ACC112 (cell line): ENCODE measurements around the gene LEFTY1.

ENCODE experiments used
- H2AFZ ChIP-seq: fragments of 200-600 bp; sonication (generic); one replicate; pipeline ENCODE4 v1.6.0; 2017; ENCODE audit warnings: antibody characterized with exemption, low read length; ENCODE audit not compliant: unreplicated experiment
- H3K27ac ChIP-seq: fragments of 200-600 bp; sonication (generic); 2 replicates; pipeline ENCODE4 v1.5.1; 2014; ENCODE audit warnings: low read depth, mild to moderate bottlenecking, antibody characterized with exemption, low read length, moderate library complexity
- H3K27me3 ChIP-seq: fragments of 200-600 bp; sonication (generic); 2 replicates; pipeline ENCODE4 v1.6.1; 2014; ENCODE audit warnings: mild to moderate bottlenecking, antibody characterized with exemption, low read length, moderate library complexity, mixed read lengths; ENCODE audit not compliant: insufficient read depth
- H3K36me3 ChIP-seq: fragments of 200-600 bp; sonication (generic); 2 replicates; pipeline ENCODE4 v1.6.1; 2016; ENCODE audit warnings: mild to moderate bottlenecking, antibody characterized with exemption, low read length, moderate library complexity, mixed read lengths; ENCODE audit not compliant: insufficient read depth
- H3K4me1 ChIP-seq: fragments of 200-600 bp; sonication (generic); one replicate; pipeline ENCODE4 v1.6.1; 2016; ENCODE audit warnings: low read length, mixed read lengths; ENCODE audit not compliant: insufficient read depth, unreplicated experiment, control insufficient read depth
- H3K4me3 ChIP-seq: fragments of 200-600 bp; sonication (generic); 2 replicates; pipeline ENCODE4 v1.5.1; 2014; ENCODE audit warnings: mild to moderate bottlenecking, low read depth, low read length
- H3K79me2 ChIP-seq: fragments of 200-600 bp; sonication (generic); one replicate; pipeline ENCODE4 v1.6.0; 2016; ENCODE audit warnings: low read length; ENCODE audit not compliant: control insufficient read depth, unreplicated experiment, insufficient read depth

The LEFTY1 gene

GRCh38 chr1:225928186-225929175, 39.5 kb upstream of the LEFTY1 start:
- peak overlapping the region; percentile 4 for H2AFZ ChIP-seq
- H3K27ac ChIP-seq = no peak overlapping the region
- no peaks in the 10 kb centered on the region for H3K36me3 ChIP-seq
- no peaks in the 10 kb centered on the region for H3K4me1 ChIP-seq
- no peak overlapping the region for H3K4me3 ChIP-seq
- no peaks in the 10 kb centered on the region for H3K27me3 ChIP-seq
- H3K79me2 ChIP-seq = peaks cover 5% of the 10 kb centered on the region

GRCh38 chr1:225926551-225927113, 37.7 kb upstream of the LEFTY1 start:
- no peak overlapping the region for H3K27ac ChIP-seq
- no peaks in the 10 kb centered on the region for H3K36me3 ChIP-seq
- peaks cover 8% of the 10 kb centered on the region for H3K4me1 ChIP-seq
- H2AFZ ChIP-seq = peak overlapping the region; percentile 32
- H3K27me3 ChIP-seq = no peaks in the 10 kb centered on the region
- peaks cover 23% of the 10 kb centered on the region for H3K79me2 ChIP-seq
- no peak overlapping the region for H3K4me3 ChIP-seq

GRCh38 chr1:225923692-225924555, 35.0 kb upstream of the LEFTY1 start, which contains the start of gene PYCR2:
TSS of gene PYCR2 (minus strand) at chr1:225924250. CDS start at chr1:225924110, 140 bp downstream.
- no peaks in the 10 kb centered on the region for H3K27me3 ChIP-seq
- no peaks in the 10 kb centered on the region for H3K36me3 ChIP-seq
- peaks cover 26% of the 10 kb centered on the region for H3K79me2 ChIP-seq
- peaks cover 16% of the 10 kb centered on the region for H3K4me1 ChIP-seq
- H2AFZ ChIP-seq = peak within 1 kb of the TSS; percentile 76
- H3K27ac ChIP-seq = peak within 1 kb of the TSS; percentile 76
- peak within 1 kb of the TSS; percentile 99 for H3K4me3 ChIP-seq

- peak overlapping the region; percentile 76 for H2AFZ ChIP-seq
- H3K4me1 ChIP-seq = peaks cover 16% of the 10 kb centered on the region
Measured at GRCh38 chr1:225923381-225923691, 34.4 kb upstream of the LEFTY1 start.

GRCh38 chr1:225921734-225922709, 33.1 kb upstream of the LEFTY1 start:
- no peaks in the 10 kb centered on the region for H3K36me3 ChIP-seq

More at GRCh38 chr1:225923381-225923691, 34.4 kb upstream of the LEFTY1 start:
- Histone ChIP-seq H3K36me3 (no peaks in the 10 kb centered on the region), H3K27me3 (no peaks in the 10 kb centered on the region), H3K4me3 (peak overlapping the region; percentile 99), H3K27ac (peak overlapping the region; percentile 76), H3K79me2 (peaks cover 26% of the 10 kb centered on the region)

GRCh38 chr1:225919906-225920305, 31.0 kb upstream of the LEFTY1 start:
- Histone ChIP-seq H2AFZ (no peak overlapping the region), H3K27ac (peak overlapping the region; percentile 34; the same call in 1 of the 2 replicates), H3K36me3 (no peaks in the 10 kb centered on the region; the same call in 1 of the 2 replicates)

More at GRCh38 chr1:225921734-225922709, 33.1 kb upstream of the LEFTY1 start:
- Histone ChIP-seq H3K79me2 (peaks cover 26% of the 10 kb centered on the region), H2AFZ (no peak overlapping the region), H3K27me3 (no peaks in the 10 kb centered on the region), H3K4me1 (peaks cover 19% of the 10 kb centered on the region), H3K4me3 (peak overlapping the region; percentile 99; the same call in 1 of the 2 replicates), H3K27ac (no peak overlapping the region)

GRCh38 chr1:225918280-225918679, 29.3 kb upstream of the LEFTY1 start:
- Histone ChIP-seq H3K4me1 (peaks cover 19% of the 10 kb centered on the region), H2AFZ (no peak overlapping the region), H3K27me3 (no peaks in the 10 kb centered on the region), H3K27ac (no peak overlapping the region), H3K4me3 (no peak overlapping the region), H3K79me2 (peaks cover 19% of the 10 kb centered on the region), H3K36me3 (no peaks in the 10 kb centered on the region; the same call in 1 of the 2 replicates)

More at GRCh38 chr1:225919906-225920305, 31.0 kb upstream of the LEFTY1 start:
- H3K4me3 ChIP-seq = no peak overlapping the region
- H3K79me2 ChIP-seq = peaks cover 26% of the 10 kb centered on the region
- H3K4me1 ChIP-seq = peaks cover 19% of the 10 kb centered on the region
- no peaks in the 10 kb centered on the region for H3K27me3 ChIP-seq

- H3K27me3 ChIP-seq = no peaks in the 10 kb centered on the region
- H3K4me1 ChIP-seq = peaks cover 12% of the 10 kb centered on the region
- H3K27ac ChIP-seq = no peak overlapping the region
- H3K36me3 ChIP-seq = no peaks in the 10 kb centered on the region; the same call in 1 of the 2 replicates
- peaks cover 11% of the 10 kb centered on the region for H3K79me2 ChIP-seq
- no peak overlapping the region for H3K4me3 ChIP-seq
- H2AFZ ChIP-seq = no peak overlapping the region
Measured at GRCh38 chr1:225917536-225917935, 28.6 kb upstream of the LEFTY1 start.

- Histone ChIP-seq H2AFZ (no peak overlapping the region), H3K27me3 (no peaks in the 10 kb centered on the region), H3K27ac (no peak overlapping the region), H3K4me3 (no peak overlapping the region), H3K79me2 (peaks cover 7% of the 10 kb centered on the region), H3K4me1 (peaks cover 11% of the 10 kb centered on the region), H3K36me3 (no peaks in the 10 kb centered on the region; the same call in 1 of the 2 replicates)
Measured at GRCh38 chr1:225917101-225917500, 28.2 kb upstream of the LEFTY1 start.
